Measurements from ENCODE around the gene ASB1. TPM values are rescaled to one million over a fixed set of nuclear protein-coding genes. Genes with fewer than 3 reads are reported as not detected.

The ASB1 gene
- total RNA-seq (2014; rRNA removed; shearing (Covaris generic)) = 27.1 and 33.0 TPM in 2 replicates

DNA sequence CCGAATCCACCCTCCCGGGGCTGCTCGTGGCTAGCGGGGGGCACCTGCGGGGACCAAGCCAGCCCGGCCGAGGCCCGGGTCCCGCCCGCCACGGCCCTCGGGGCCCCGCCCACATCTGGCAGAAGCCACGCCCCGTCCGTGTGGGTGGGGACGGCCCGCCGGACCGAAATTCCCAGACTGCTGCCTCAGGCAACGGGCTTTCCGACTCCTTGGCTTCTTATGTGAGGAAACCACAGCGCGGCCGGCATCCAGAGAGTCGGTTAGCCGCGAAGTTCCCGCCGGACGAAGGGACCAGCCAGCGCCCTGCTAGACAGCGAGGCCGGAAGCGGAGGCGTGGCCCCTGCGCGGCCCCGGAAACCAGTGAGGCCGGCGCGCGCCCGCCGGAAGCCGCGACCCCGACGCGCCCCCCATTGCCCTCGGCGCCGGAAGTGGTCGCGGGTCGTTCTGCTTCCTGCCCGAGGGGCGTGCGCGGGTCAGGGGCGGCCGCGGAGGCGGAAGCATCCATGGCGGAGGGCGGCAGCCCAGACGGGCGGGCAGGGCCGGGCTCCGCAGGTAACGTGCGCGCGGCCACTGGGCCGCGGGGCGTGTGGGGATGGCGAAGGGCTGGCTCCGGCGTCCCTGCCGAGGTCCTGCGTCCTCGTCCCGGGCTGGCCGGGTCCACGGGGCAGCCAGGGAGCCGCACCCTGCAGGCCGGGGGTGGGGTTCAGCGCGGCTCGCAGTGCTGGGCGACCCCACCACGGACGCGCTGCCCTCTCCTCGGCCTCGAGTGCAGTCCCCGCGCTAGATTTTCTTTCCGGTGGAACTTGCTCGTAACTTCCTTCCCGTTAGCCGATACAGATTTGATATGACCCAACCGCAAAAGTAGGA lies at the start of gene ASB1:
Gene ASB1 (plus strand): TSS at position 360 of the 867 bp plus-strand sequence. CDS start 144 bp downstream, at position 504.
- peak; percentile 80 for DNase-seq (ENCODE audit: low spot score)

- DNase-seq (ENCODE audit: low spot score) = no peak
Observed at GRCh38 chr2:238378230-238379095, 48.3 kb upstream of the ASB1 start.

GRCh38 chr2:238379096-238379810 lies 47.5 kb upstream of the ASB1 start:
- no peak for DNase-seq (ENCODE audit: low spot score)

GRCh38 chr2:238380336-238380735 lies 46.4 kb upstream of the ASB1 start:
- no peak for DNase-seq (ENCODE audit: low spot score)

DNA sequence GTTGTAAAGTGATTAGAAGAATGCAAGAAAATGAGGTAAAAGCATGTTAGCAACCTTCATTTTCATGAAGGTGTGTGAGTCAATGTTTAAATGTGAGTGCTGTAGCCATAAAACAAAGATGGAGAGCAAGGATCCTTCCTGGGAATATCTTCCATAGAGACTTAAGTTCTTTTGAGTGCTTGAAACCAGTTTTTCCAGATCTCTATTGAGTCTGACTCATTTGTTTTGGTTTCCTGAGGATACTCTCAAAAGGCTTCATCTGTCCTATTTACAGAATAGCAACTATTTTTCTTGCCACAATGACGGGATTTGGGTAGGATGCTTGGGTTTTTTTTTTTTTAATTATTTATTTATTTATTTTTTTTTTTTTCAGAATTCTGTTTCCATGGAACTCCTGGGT lies 45.9 kb upstream of the ASB1 start:
- DNase-seq (ENCODE audit: low spot score) = no peak

- DNase-seq (ENCODE audit: low spot score) = no peak
Observed at GRCh38 chr2:238381341-238382115, 45.2 kb upstream of the ASB1 start.

DNA sequence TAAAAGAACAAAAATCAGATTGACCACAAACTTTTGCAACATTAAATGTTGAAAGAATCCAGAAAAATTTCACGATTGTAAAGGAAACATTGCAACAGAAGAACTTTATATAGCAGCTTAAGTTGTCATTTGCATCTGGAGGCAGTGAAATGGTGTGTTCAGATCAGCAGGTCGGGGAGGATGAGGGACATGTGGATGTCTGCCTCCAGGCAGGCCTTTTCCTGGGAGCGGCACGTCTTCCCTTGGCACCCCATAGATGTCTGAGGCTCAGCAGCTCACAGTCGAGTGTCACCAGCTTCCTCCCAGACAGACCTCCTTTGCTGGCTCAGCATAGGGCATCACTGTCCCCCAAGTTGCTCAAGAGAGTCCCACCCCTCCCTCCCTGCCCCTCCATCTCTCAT lies 44.3 kb upstream of the ASB1 start:
- no peak for DNase-seq (ENCODE audit: low spot score)

DNA sequence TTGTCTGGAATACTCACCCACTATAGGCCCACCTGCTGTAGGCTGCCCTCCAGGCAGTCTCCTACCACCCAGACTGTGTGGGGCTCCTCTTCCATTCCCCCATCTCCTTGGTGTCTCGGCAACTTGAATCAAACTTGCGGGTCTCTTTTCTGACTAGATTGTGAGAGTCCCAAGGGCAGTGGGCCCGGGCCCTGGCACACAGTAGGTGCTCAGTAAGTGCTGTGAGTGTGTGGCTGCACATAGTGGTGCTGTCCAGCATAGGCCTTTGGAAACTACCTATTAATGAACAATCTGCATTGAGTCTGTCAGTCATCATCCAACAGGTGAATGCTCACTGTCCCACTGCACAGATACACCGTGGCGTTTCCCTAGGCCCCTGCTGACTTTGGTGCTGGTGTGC lies 43.6 kb upstream of the ASB1 start:
- DNase-seq (ENCODE audit: low spot score) = no peak

DNA sequence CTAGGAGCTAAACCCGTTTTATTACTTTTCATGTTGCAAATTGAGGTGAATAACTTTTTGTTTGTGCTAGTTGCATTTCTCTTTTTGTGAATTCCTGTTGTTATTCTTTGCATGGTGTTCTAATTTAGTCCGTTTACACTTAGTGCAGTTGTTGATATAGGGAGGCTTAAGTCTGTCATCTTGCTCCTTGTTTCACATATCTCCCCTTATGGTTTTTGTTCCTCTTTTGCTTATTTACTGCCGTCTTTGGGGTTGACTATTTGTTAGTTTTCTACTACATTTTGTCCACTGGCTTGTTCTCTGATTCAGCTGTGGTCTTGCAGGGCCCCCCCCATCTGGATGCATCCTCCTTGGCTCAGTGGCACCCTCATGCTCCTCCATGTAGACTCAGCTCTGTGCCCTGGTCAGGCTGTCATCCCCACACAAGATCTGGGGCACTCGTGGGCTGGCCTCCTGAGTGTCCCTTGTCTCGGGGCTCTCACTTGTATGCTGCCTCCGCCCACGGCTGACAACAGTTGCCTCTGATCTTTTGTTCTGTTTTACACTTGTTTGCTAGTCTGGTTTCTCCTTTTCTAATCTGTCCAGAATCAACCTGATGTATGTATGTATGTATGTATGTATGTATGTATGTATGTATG lies 42.9 kb upstream of the ASB1 start:
- no peak for DNase-seq (ENCODE audit: low spot score)

- DNase-seq (ENCODE audit: low spot score) = no peak
Observed at GRCh38 chr2:238387332-238387731, 39.4 kb upstream of the ASB1 start.

DNA sequence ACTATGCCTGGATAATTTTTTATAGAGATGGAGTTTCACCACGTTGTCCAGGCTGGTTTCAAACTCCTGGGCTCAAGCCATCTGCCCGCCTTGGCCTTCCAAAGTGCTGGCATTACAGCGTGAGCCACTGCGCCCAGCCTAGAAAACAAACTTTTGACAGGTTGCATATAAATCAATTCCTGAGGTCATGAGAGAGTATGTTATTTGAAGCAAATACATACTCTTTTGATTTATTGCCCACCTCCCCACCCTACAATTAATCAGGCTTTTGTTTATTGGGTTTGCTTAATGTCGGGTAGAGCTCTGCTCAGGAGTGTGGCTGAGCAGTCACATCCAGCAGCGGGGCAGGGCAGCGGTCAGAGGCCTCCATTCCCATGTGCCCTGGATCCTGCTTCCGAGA lies 37.9 kb upstream of the ASB1 start:
- DNase-seq (ENCODE audit: low spot score) = no peak

GRCh38 chr2:238389988-238390589 lies 36.6 kb upstream of the ASB1 start:
- no peak for DNase-seq (ENCODE audit: low spot score)

GRCh38 chr2:238391042-238391689 lies 35.6 kb upstream of the ASB1 start:
- no peak for DNase-seq (ENCODE audit: low spot score)

DNA sequence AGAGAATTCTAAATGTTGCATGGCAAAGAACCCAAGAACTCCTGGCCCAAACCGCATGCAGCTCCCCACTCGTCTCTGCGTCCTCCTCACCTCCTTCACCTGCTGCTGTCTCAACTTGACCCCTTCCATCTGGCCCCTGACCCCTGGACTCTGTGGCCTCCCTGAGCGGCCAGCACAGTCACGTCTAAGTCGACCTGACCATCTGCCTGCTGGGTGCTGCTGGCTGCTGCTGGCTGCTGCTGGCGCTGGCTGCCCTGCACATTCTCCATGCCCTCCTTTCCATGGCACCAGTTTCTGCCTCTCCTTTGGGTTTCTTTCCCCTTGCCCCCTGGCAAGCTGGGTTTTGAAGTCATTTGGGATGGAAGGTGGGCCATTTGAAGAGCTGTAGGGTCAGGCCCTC lies 30.1 kb upstream of the ASB1 start:
- DNase-seq (ENCODE audit: low spot score) = no peak

- no peak for DNase-seq (ENCODE audit: low spot score)
Observed at GRCh38 chr2:238397356-238397755, 29.4 kb upstream of the ASB1 start.

- no peak for DNase-seq (ENCODE audit: low spot score)
Observed at GRCh38 chr2:238398577-238398976, 28.1 kb upstream of the ASB1 start.

- DNase-seq (ENCODE audit: low spot score) = no peak
Observed at GRCh38 chr2:238399094-238399493, 27.6 kb upstream of the ASB1 start.

GRCh38 chr2:238401551-238401950 lies 25.2 kb upstream of the ASB1 start:
- no peak for DNase-seq (ENCODE audit: low spot score)

GRCh38 chr2:238403632-238404405 lies 22.9 kb upstream of the ASB1 start:
- no peak for DNase-seq (ENCODE audit: low spot score)

Measured in H4 (cell line).